Measurements from ENCODE around the gene ADAMTSL1. TPM values are rescaled to one million over a fixed set of nuclear protein-coding genes. Genes with fewer than 3 reads are reported as not detected.

Gene ADAMTSL1
- total and polyA plus RNA-seq, 2 donors (not counting 3 experiments of a cell fraction or from before 2014, with no cell fraction given), result 15.0 to 18.4 TPM

GRCh38 chr9:18720691-18721090 lies 246.7 kb downstream of the ADAMTSL1 start:
- no peaks in the 10 kb centered on the region for H3K9me1 ChIP-seq (replicated peaks; ENCODE audit: control insufficient read depth, extremely low read depth, insufficient read depth, low read length)
- FAIRE-seq (no peak), DNase-seq (ENCODE audit: low read depth, low spot score) (no peak)
- H3K27me3 ChIP-seq (ENCODE audit: control insufficient read depth in 2 of 2, insufficient read depth in 2 of 2, low read length in 2 of 2), result no peaks in the 10 kb centered on the region
- no peaks in the 10 kb centered on the region for H3K9me3 ChIP-seq (replicated peaks; ENCODE audit: control insufficient read depth, insufficient read depth, low read length)
- H3K4me2 ChIP-seq (ENCODE audit: insufficient read depth, low read length), result no peak overlapping the region
- no peak overlapping the region for H2AFZ ChIP-seq (ENCODE audit: low read depth, low read length)
- H3K79me2 ChIP-seq (ENCODE audit: control insufficient read depth, insufficient read depth, low read length), result no peaks in the 10 kb centered on the region
- TF ChIP-seq FOS (IDR thresholded peaks at IDR 0.05; ENCODE audit: borderline replicate concordance, insufficient read depth, low read length) (no peak), EZH2 (IDR thresholded peaks at IDR 0.05; ENCODE audit: borderline replicate concordance, low read depth, low read length, severe bottlenecking) (no peak), MYC (IDR thresholded peaks at IDR 0.05; ENCODE audit: low read depth, low read length) (no peak), JUN (IDR thresholded peaks at IDR 0.05; ENCODE audit: borderline replicate concordance, insufficient read depth, insufficient read length, low read depth) (no peak), GATA2 (IDR thresholded peaks at IDR 0.05; ENCODE audit: insufficient read depth, insufficient read length, low read depth, low read length) (no peak), POLR2A (IDR thresholded peaks at IDR 0.05; ENCODE audit: low read depth, low read length) (no peak), POLR2AphosphoS5 (IDR thresholded peaks at IDR 0.05; ENCODE audit: insufficient read depth, low read depth, low read length) (no peak)
- TF ChIP-seq, protein P1, sequence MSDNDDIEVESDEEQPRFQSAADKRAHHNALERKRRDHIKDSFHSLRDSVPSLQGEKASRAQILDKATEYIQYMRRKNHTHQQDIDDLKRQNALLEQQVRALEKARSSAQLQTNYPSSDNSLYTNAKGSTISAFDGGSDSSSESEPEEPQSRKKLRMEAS (IDR thresholded peaks at IDR 0.05; ENCODE audit: insufficient read depth, insufficient read length), result no peak
- TF ChIP-seq, protein P2, sequence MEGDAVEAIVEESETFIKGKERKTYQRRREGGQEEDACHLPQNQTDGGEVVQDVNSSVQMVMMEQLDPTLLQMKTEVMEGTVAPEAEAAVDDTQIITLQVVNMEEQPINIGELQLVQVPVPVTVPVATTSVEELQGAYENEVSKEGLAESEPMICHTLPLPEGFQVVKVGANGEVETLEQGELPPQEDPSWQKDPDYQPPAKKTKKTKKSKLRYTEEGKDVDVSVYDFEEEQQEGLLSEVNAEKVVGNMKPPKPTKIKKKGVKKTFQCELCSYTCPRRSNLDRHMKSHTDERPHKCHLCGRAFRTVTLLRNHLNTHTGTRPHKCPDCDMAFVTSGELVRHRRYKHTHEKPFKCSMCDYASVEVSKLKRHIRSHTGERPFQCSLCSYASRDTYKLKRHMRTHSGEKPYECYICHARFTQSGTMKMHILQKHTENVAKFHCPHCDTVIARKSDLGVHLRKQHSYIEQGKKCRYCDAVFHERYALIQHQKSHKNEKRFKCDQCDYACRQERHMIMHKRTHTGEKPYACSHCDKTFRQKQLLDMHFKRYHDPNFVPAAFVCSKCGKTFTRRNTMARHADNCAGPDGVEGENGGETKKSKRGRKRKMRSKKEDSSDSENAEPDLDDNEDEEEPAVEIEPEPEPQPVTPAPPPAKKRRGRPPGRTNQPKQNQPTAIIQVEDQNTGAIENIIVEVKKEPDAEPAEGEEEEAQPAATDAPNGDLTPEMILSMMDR (IDR thresholded peaks at IDR 0.05; ENCODE audit: extremely low read depth in 1 of 2, insufficient read depth in 1 of 2, low read depth in 1 of 2, low read length in 2 of 2), result no peak
- no peaks in the 10 kb centered on the region for H4K20me1 ChIP-seq (replicated peaks; ENCODE audit: control insufficient read depth, extremely low read depth, insufficient read depth, low read length)
- CTCF ChIA-PET, result no interaction called here
- BruUV-seq (replicated peaks), result no TSS peak
- no peaks in the 10 kb centered on the region for H3K4me1 ChIP-seq (ENCODE audit: control insufficient read depth, extremely low read depth, insufficient read depth, low read length)
- H3K9ac ChIP-seq (replicated peaks; ENCODE audit: extremely low read depth, insufficient read depth, low read length), result no peak overlapping the region
- no peak overlapping the region for H3K4me3 ChIP-seq (replicated peaks in 1 of 3; ENCODE audit: insufficient read depth in 1 of 3, low read depth in 1 of 3, low read length in 3 of 3)
- no peak overlapping the region for H3K27ac ChIP-seq (ENCODE audit: insufficient read depth, low read depth, low read length)
- intact Hi-C loops (cut with micrococcal nuclease), result no loop called here
- POLR2A ChIA-PET, result no interaction called here
- dilution Hi-C loops (cut with MboI; ENCODE audit: extremely low pct_ligation_motif_present, low sequenced_read_pairs), result no loop called here
- H3K36me3 ChIP-seq (ENCODE audit: control insufficient read depth in 2 of 2, extremely low read depth in 1 of 2, insufficient read depth in 2 of 2, low read length in 2 of 2), result no peaks in the 10 kb centered on the region
